T47D (cell line): ENCODE results near the gene CETN3.
A peak's percentile ranks its signal among the peaks of the same experiment; 100 is the strongest.

Source experiments
- DNase-seq, 2 experiments: peaks; one replicate each; pipeline versions ENCODE4 v3.0.0 to v3.0.0-alpha.2; 2011 to 2012; ENCODE audit warnings: low read depth in 1 of 2, low spot score in 1 of 2
- JUND ChIP-seq: IDR thresholded peaks from 2 replicates; pipeline ENCODE4 v1.6.1; 2012; ENCODE audit warnings: low read depth
- in situ Hi-C: cut with HindIII; loops from 2 replicates; pipeline ENCODE4 v1.10.0; 2016; ENCODE audit warnings: low sequenced_read_pairs, low pct_unique_long_range_greater_than_20kb

CETN3 gene

DNA sequence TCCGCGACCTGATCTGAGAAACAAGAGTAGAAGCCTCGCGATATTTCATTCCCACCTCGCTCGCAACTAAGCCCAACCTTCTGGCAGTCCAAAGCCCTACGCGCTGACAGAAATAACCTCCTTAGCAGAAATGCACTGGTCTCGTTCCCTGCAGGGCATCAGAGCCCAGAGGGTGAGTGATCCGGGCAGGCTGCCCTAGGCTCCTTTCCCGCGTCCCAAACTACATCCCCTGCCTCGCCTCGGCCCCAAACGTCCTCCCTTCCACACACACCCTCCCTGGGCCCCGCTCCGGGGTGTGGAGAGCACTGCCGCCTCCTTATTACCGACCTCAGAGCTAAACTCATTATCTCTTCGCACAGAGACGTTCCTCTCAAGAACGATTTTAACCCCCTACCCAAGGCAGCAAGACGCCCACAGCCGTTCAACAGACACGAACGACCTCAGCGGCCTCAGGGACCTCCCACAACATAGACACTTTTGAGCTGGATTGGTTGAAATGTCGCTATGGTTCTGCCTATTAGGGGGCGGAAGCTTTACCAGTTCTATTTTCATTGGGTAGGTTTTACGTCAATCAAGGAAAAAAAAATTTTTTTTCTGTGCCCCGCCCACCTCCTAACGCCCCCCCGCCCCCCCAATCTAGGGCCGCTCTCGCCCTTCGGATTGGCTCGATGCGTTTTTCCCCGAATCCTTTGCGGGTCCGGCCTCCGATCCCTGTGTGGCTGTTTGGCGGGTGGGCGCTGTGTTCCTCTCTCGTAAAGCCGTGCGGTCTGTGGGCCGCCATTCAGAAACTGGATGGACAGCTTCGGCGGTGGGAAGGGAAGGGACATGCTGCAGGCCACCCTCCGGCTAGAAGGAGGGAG lies at the start of gene CETN3:
TSS of gene CETN3 (minus strand) at position 439 of the 860 bp plus-strand sequence. CDS start at position 344, 95 bp downstream.
- in situ Hi-C loops = no loop called here
- no peak for TF ChIP-seq JUND
- DNase-seq = peak; percentile 57 to 98

DNA sequence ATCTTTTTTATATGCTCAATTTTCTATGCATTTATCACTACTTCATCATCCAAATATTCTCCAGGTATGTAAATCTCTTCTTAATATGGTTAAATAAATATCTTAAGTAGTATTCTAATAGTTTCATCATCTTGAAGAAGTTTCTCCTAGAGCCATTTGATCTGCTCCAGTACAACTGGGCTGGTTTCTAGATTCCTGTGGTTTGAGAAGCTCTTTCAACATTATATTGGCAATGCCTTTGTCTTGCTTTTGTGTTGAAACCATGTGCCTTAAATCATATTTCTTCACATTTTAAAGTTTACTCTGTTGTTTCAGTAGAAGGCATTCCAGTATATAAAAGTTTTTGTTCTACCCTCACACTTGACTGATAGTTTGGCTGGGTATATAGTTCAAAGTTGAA lies 37.4 kb upstream of the CETN3 start:
- in situ Hi-C loops = no loop called here
- DNase-seq = no peak
- TF ChIP-seq JUND = no peak

DNA sequence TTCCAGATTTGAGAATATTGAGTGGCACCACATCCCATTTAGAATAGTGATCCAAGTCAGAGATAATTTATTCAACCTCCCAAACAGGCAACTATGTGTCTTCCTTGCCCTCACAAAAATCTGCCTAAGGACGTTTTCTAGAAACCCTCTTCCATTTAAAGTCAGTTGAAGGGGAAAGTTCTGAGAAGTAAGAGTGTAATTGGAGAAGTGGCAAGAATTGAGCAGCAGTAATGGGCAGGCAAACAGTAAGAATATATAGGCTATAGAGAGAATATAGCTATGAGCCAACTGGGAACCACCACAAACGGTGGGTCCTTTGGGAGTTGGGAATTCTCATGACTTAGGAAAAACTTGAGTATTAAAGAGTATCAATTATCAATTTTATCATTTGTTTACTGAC lies 31.1 kb upstream of the CETN3 start:
- in situ Hi-C loops = no loop called here
- no peak for TF ChIP-seq JUND

DNA sequence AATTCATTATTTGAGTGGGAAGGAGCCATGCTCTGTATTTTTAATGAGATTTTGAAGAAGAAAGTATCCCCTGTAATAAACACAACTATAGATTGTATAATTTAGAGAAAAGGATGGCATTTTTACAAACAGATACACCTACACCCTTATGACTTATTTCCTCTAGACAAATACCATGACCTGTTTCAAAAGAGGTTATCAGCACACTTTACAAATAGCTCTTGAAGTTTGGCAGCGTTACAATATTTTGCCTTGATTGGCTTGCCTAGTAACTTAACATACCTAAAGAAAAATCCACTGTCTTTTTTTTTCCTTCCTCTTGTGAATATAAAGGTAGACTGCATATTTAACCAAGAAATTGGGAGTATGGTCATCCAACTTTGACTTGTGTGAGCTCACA lies 28.5 kb upstream of the CETN3 start:
- no peak for DNase-seq

More for the DNA sequence above, 31.1 kb upstream of the CETN3 start:
- no peak for DNase-seq

DNA sequence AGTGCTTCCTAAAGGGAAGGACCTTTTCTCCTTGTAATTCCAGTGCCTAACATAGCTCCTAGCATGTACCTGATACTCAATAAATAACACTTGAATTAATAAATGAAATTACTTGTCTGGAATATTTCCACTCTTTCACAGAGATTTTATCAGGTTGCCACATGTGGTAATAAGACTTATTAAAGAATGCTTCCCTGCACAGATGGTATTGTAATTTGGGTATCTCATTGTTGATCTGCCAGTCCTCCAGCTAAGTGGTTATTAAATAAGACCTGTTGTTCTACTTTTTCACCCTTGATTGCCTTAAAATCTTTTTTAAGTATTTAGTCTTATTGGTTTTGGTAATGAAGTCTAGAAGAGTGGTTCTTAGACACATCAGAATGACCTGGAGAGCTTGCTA lies 28.1 kb upstream of the CETN3 start:
- in situ Hi-C loops = no loop called here
- no peak for DNase-seq
- TF ChIP-seq JUND = no peak

More for the DNA sequence above, 28.5 kb upstream of the CETN3 start:
- no peak for TF ChIP-seq JUND
- in situ Hi-C loops = no loop called here

DNA sequence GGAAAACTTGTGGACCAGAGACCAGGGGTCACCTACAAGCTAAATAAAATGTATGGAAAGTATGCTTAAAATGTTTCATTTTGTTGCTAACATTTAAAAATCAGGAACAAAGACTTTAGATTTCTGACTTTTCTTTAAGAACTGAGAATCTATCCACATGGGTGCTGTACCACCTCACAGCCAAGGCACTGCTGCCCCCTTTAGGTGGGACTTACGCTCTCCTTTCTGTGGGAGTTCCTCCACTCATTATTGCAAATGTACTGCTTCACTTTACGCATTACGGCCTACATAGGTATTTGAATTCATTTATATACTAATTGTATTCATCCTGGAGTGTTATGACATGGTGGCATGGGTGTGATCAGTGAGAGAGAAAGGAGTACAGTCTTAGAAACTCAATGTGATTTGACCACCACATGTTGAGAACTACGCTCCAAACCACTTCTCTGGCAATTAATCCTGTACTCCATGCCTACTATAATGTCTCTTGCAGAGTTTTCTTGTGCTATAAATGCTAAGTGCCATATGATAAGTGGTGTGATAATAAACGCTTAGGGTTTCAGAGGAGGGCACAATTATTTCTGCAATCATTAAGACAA lies 24.7 kb upstream of the CETN3 start:
- DNase-seq = peak in 1 of 2 experiments; percentile 69

DNA sequence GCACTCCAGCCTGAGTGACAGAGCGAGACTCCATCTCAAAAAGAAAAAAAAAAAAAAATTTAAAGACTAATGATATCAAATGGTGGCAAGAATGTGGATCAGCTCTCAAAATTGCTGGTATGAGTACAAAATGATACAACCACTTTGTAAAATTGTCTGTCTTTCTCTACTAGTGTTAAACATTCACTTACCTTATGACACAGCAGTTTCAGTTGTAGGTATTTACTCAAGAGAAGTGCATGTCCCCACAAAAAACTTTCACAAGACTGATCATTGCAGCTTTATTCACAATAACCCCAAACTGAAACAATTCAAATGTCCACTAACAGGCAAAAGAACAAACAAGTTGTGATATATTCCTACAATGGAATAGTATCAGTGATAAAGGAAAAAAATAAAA lies 14.7 kb upstream of the CETN3 start:
- no peak for TF ChIP-seq JUND
- in situ Hi-C loops = no loop called here
- DNase-seq = no peak

More for the DNA sequence above, 24.7 kb upstream of the CETN3 start:
- in situ Hi-C loops = no loop called here
- TF ChIP-seq JUND = no peak

DNA sequence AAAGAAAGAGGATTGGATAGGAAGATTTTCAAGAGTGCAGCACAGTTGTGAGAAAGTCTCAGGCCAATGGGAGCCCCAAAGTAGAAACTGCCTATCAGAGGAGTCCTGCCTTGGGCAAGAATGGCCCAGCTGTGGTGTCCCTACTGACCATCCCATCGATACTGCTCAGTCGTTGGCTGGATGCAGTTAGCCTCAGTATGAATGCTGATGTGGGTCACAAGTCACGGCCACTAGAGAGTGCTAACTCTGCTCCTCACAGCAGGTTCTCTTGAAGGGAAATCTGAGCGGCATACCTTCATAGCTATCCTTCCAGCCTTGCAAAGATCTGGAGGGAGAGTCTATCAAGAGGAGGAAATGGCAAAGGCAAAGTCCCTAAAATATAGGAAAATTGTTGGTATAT lies 11.6 kb upstream of the CETN3 start:
- TF ChIP-seq JUND = no peak
- peak in 1 of 2 experiments; percentile 70 for DNase-seq
- in situ Hi-C loops = no loop called here

DNA sequence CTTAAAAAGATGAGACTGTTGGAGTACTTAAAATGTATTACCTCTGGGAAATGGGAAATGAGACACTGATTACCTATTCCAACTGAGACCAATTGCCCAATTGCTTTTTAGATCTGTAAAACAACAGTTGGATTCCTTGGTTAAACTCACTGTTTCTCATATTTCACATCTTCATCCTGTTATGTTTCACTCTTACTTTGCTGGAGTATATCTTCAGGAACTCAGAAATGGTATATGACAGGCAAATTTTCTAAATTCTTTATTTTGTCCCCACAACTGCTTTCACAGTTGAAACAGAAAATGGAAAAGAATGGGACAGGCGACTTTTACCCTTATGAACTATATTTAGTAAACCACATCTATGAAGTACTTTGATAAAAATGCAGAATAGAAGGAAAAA lies 8.7 kb upstream of the CETN3 start:
- TF ChIP-seq JUND = no peak
- DNase-seq = no peak
- in situ Hi-C loops = no loop called here

DNA sequence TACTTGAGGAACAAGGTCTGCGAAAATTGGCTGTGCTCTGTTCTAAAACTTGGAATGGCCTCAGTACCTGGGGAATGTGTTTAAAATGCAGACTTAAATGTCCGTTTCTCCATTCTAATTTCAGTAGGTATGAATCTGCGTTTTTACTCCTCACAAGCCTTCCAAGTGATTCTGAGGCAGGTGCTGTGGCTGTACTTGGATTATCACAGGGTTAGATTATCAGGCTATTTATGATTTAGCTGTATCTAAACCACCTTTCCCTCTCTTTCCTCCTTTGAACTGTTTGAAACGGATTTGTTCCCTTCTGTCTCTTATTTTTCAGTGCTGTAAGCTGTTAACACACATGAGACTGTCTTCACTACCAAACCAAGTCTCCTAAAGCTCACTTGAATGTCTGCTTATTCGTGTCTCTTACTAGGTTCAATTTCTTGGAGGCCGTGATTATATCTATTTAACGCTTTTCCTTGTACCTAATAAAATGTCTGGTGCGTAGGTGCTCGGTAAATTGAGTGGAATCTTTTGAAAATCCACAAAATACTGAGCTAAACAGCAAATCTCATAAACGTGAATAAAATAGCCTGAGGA lies 714 bp upstream of the CETN3 start:
- no peak for TF ChIP-seq JUND
- in situ Hi-C loops = no loop called here
- no peak for DNase-seq

DNA sequence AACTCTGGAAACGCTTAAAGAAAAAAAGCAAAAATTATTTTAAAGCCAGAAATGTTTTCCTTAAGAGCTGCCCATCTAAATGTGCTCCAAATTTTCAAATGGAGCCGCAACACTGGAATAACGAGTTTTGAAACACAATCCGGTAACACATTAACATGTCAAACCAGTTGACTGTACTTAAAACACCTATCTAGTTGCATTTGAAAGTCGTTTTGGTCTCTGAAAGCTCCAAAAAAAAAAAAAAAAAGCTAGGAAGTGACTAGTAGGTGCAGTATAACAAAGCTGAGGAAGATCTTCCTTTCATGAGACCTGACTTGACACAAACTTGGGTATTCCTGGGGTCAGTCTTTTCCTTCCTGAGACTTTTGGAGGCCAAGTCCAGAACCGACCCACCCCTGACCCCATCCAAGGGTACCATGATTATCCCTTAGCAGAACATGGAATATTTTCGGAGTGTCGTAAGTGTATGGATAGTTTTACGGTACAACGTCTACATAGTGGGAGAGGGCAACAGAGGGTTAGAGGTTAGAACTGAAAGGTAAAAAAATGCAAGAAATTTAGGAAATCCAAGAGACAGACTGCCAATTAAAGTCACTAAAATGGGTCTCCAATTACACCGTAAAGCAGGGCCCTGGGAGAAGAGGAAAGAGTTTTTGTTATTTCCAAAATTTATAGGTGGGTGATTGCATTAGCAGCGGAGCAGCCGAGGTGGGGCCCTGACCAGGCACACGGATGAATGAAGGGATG lies 812 bp downstream of the CETN3 start:
- peak in 1 of 2 experiments; percentile 74 for DNase-seq
- no peak for TF ChIP-seq JUND
- in situ Hi-C loops = no loop called here

DNA sequence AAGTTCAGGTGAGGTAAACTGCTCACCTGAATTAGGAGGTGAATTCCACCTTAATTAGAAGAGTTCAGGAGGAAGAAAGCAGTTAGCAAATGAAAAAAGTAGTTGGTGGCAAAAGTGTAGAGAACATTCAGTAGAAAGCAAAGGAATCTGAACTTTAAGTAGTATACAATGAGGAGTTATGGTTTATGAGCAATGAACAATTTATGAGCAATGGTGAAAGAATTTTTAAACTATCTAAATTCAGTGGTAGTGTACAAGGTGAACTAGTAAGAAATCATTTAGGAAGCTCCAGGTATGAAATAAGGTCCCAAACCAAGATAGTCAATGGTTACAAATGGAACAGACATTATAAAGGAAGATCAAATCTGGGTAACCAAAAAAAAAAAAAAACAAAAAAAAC lies 3.1 kb downstream of the CETN3 start:
- no peak for TF ChIP-seq JUND
- in situ Hi-C loops = no loop called here
- no peak for DNase-seq
